SH-SY5Y (cell line): ENCODE results near the gene LRRC2.

Source experiments
- GATA2 ChIP-seq: IDR thresholded peaks from 2 replicates; pipeline ENCODE4 v1.6.1; 2011; ENCODE audit warnings: mild to moderate bottlenecking, low read depth, low read length
- GATA3 ChIP-seq: IDR thresholded peaks from 2 replicates; pipeline ENCODE4 v1.6.1; 2011; ENCODE audit warnings: low read depth, mild to moderate bottlenecking, low read length, moderate library complexity

- TF ChIP-seq GATA2 (no peak), GATA3 (no peak)
Observed at GRCh38 chr3:46492890-46493547, 73.1 kb downstream of the LRRC2 start.
